Natural killer cell (primary cell): ENCODE results near the gene EPRS1. TPM values are rescaled to one million over a fixed set of nuclear protein-coding genes. Genes with fewer than 3 reads are reported as not detected.
"Not testable (repeated sequence)": the region's sequence is repeated elsewhere in the genome, so short reads cannot be mapped to it uniquely, and the experiment has no call there.

ENCODE experiments used
- ATAC-seq, 3 donors: fragments of 150-1000 bp in 2 of 3; fragments of 200-7000 bp in 1 of 3; cut with Tn5 transposase; 1 replicate in 1 of 3; 2 replicates in 2 of 3; pipeline ENCODE4 v1.10.0; 2021; ENCODE audit warnings: mild to moderate bottlenecking in 2 of 3, moderate library complexity in 2 of 3
- DNase-seq, 2 donors: peaks; one replicate each; pipeline versions ENCODE4 v3.0.0 to v3.0.0-alpha.2; 2013 to 2021; ENCODE audit warnings: mixed read lengths in 1 of 2
- H3K27ac ChIP-seq: one replicate; pipeline ENCODE4 v1.5.1; 2013; ENCODE audit warnings: mild to moderate bottlenecking, low read length
- H3K27me3 ChIP-seq: one replicate; pipeline ENCODE4 v1.6.1; 2013; ENCODE audit warnings: low read length; ENCODE audit not compliant: control insufficient read depth, insufficient read depth
- H3K36me3 ChIP-seq: one replicate; pipeline ENCODE4 v1.6.1; 2013; ENCODE audit warnings: low read length; ENCODE audit not compliant: control insufficient read depth, insufficient read depth
- H3K4me1 ChIP-seq: one replicate; pipeline ENCODE4 v1.6.1; 2013; ENCODE audit warnings: low read length; ENCODE audit not compliant: control insufficient read depth, insufficient read depth
- H3K4me3 ChIP-seq: one replicate; pipeline ENCODE4 v1.5.1; 2013; ENCODE audit warnings: low read length
- H3K9me3 ChIP-seq: one replicate; pipeline ENCODE4 v1.6.1; 2013; ENCODE audit warnings: low read length; ENCODE audit not compliant: control insufficient read depth, insufficient read depth
- H3K27ac Mint-ChIP-seq, 2 donors: one replicate each; pipeline ENCODE4 v1.8.0; 2022; ENCODE audit warnings: mild to moderate bottlenecking in 2 of 2, mixed read lengths in 2 of 2, moderate library complexity in 1 of 2
- H3K27me3 Mint-ChIP-seq, 2 donors: one replicate each; pipeline ENCODE4 v1.8.0; 2022; ENCODE audit warnings: low read depth in 2 of 2, mixed read lengths in 2 of 2
- H3K36me3 Mint-ChIP-seq: one replicate; pipeline ENCODE4 v1.8.0; 2022; ENCODE audit warnings: mixed read lengths
- H3K4me1 Mint-ChIP-seq, 2 donors: one replicate each; pipeline ENCODE4 v1.8.0; 2022; ENCODE audit warnings: mixed read lengths in 2 of 2
- H3K4me3 Mint-ChIP-seq: one replicate; pipeline ENCODE4 v1.8.0; 2022; ENCODE audit warnings: mild to moderate bottlenecking, moderate library complexity, mixed read lengths
- H3K9me3 Mint-ChIP-seq, 2 donors: one replicate each; pipeline ENCODE4 v1.8.0; 2022; ENCODE audit warnings: mixed read lengths in 2 of 2
- CTCF ChIP-seq: fragments of 200-600 bp; IDR thresholded peaks from one replicate; pipeline ENCODE4 v1.8.0; 2022; ENCODE audit warnings: antibody characterized with exemption
- WGBS: methylation state at CpG from one replicate; pipeline ENCODE4 v1.1.7; 2013; ENCODE audit warnings: missing lambda C conversion rate; ENCODE audit not compliant: insufficient coverage; 5-methylcytosine and 5-hydroxymethylcytosine counted together
- intact Hi-C: fragments of 100-400 bp; cut with micrococcal nuclease; formaldehyde crosslinking; loops from one replicate; pipeline ENCODE4 v1.14.2; 2022
- total RNA-seq, 4 donors: library from RNA; stranded (reverse); fragments of 120-200 nt in 1 of 4; gene quantifications; one replicate each; pipeline versions ENCODE4 v1.2.3 to v1.2.4, GENCODE V29; 2013 to 2022

Gene EPRS1
- total RNA-seq, 3 donors from 2014 or later (not counting 1 experiment from before 2014, with no cell fraction given), result 46.8 to 61.2 (median 47.4) TPM

- Mint-ChIP-seq H3K9me3 (no peaks in the 10 kb centered on the region), H3K4me1 (peaks cover 18 to 25% of the 10 kb centered on the region in 2 donors), H3K27ac (peak overlapping the region in 1 of 2 donors; percentile 34), H3K27me3 (no peaks in the 10 kb centered on the region), H3K4me3 (peak overlapping the region; percentile 80), H3K36me3 (no peaks in the 10 kb centered on the region)
- H3K36me3 ChIP-seq, result peaks cover 2% of the 10 kb centered on the region
- 100% methylated on average over 1 of the region's 1 CpG for WGBS
- intact Hi-C loops, result loop anchor here (1.0 kb wide), 1 partner anchor 46 kb away; the partner anchor contains the start of gene EPRS1
- no peaks in the 10 kb centered on the region for H3K9me3 ChIP-seq
- no peaks in the 10 kb centered on the region for H3K27me3 ChIP-seq
- H3K4me1 ChIP-seq, result peaks cover 31% of the 10 kb centered on the region
- H3K4me3 ChIP-seq, result no peak overlapping the region
- DNase-seq (no peak), ATAC-seq (no peak)
- TF ChIP-seq CTCF, result no peak
- no peak overlapping the region for H3K27ac ChIP-seq
Measured at GRCh38 chr1:220092694-220093093, 46.4 kb upstream of the EPRS1 start.

- H3K27ac ChIP-seq, result peak within 1 kb of the TSS; percentile 79
- Mint-ChIP-seq H3K27me3 (no peaks in the 10 kb centered on the region), H3K27ac (peak within 1 kb of the TSS; percentile 82 to 91), H3K9me3 (no peaks in the 10 kb centered on the region), H3K4me3 (peak within 1 kb of the TSS; percentile 100), H3K4me1 (peaks cover 10 to 15% of the 10 kb centered on the region in 2 donors), H3K36me3 (no peaks in the 10 kb centered on the region)
- H3K36me3 ChIP-seq, result no peaks in the 10 kb centered on the region
- no peaks in the 10 kb centered on the region for H3K9me3 ChIP-seq
- TF ChIP-seq CTCF, result no peak
- no peaks in the 10 kb centered on the region for H3K27me3 ChIP-seq
- H3K4me3 ChIP-seq, result peak within 1 kb of the TSS; percentile 72
- intact Hi-C loops, result loop anchor here (1.0 kb wide), 1 partner anchor 44 kb away; the partner anchor contains the start of gene EPRS1
- peak; percentile 74 to 88 (median 76) for ATAC-seq
- DNase-seq, result peak; percentile 96 to 99
- peaks cover 24% of the 10 kb centered on the region for H3K4me1 ChIP-seq
- WGBS, result 1% methylated on average over 31 of the region's 35 CpGs
Measured at GRCh38 chr1:220089650-220090556, 43.6 kb upstream of the EPRS1 start, which contains the start of gene BPNT1. BPNT1 (minus strand) TSS chr1:220089788; CDS start chr1:220079846, 9,942 bp downstream.

- H3K36me3 ChIP-seq, H3K27me3 Mint-ChIP-seq, H3K4me3 ChIP-seq, H3K36me3 Mint-ChIP-seq, H3K27ac Mint-ChIP-seq, H3K27ac ChIP-seq, intact Hi-C loops, H3K9me3 ChIP-seq, H3K4me3 Mint-ChIP-seq, DNase-seq, H3K9me3 Mint-ChIP-seq, H3K27me3 ChIP-seq, ATAC-seq: not testable (repeated sequence)
- H3K4me1 ChIP-seq, result peaks cover 15% of the 10 kb centered on the region
- WGBS, result 81% methylated on average over 15 of the region's 15 CpGs
- H3K4me1 Mint-ChIP-seq, result peaks cover 10 to 13% of the 10 kb centered on the region in 2 donors
Measured at GRCh38 chr1:220086261-220086686, 40.0 kb upstream of the EPRS1 start.

- no peaks in the 10 kb centered on the region for H3K9me3 ChIP-seq
- no peak for ATAC-seq
- H3K4me3 ChIP-seq, result no peak overlapping the region
- H3K27me3 ChIP-seq, result no peaks in the 10 kb centered on the region
- DNase-seq, result no peak
- intact Hi-C loops, result no loop called here
- Mint-ChIP-seq H3K4me1 (peaks cover 10 to 11% of the 10 kb centered on the region in 2 donors), H3K9me3 (no peaks in the 10 kb centered on the region), H3K4me3 (no peak overlapping the region), H3K36me3 (no peaks in the 10 kb centered on the region), H3K27me3 (no peaks in the 10 kb centered on the region), H3K27ac (no peak overlapping the region)
- H3K4me1 ChIP-seq, result peaks cover 9% of the 10 kb centered on the region
- TF ChIP-seq CTCF, result no peak
- WGBS, result no CpG with 5 or more reads among the region's 1 CpG
- H3K36me3 ChIP-seq, result no peaks in the 10 kb centered on the region
- no peak overlapping the region for H3K27ac ChIP-seq
Measured at GRCh38 chr1:220084460-220084859, 38.2 kb upstream of the EPRS1 start.
